Measurements from ENCODE around the gene ZNF587. TPM values are rescaled to one million over a fixed set of nuclear protein-coding genes. Genes with fewer than 3 reads are reported as not detected.

ZNF587 gene
- total and polyA plus RNA-seq, 11 donors: 8.9 to 25.4 (median 15.0) TPM

- no peak overlapping the region for H3K4me3 ChIP-seq
- H3K27me3 ChIP-seq: no peaks in the 10 kb centered on the region
- H3K4me1 ChIP-seq: peaks cover 0 to 29% (median 15%) of the 10 kb centered on the region in 12 donors
- intact Hi-C loops (cut with DNase I): no loop called here
- peaks cover 0 to 30% (median 19%) of the 10 kb centered on the region in 9 donors for H3K36me3 ChIP-seq
- WGBS, 4 donors: 73 to 85% (median 83%) methylated on average over 3 of the region's 3 CpGs
- no peak overlapping the region for H3K27ac ChIP-seq
- ATAC-seq: no peak
- TF ChIP-seq, protein P1, sequence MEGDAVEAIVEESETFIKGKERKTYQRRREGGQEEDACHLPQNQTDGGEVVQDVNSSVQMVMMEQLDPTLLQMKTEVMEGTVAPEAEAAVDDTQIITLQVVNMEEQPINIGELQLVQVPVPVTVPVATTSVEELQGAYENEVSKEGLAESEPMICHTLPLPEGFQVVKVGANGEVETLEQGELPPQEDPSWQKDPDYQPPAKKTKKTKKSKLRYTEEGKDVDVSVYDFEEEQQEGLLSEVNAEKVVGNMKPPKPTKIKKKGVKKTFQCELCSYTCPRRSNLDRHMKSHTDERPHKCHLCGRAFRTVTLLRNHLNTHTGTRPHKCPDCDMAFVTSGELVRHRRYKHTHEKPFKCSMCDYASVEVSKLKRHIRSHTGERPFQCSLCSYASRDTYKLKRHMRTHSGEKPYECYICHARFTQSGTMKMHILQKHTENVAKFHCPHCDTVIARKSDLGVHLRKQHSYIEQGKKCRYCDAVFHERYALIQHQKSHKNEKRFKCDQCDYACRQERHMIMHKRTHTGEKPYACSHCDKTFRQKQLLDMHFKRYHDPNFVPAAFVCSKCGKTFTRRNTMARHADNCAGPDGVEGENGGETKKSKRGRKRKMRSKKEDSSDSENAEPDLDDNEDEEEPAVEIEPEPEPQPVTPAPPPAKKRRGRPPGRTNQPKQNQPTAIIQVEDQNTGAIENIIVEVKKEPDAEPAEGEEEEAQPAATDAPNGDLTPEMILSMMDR (IDR thresholded peaks at IDR 0.05): no peak
- no peak for TF ChIP-seq POLR2A (IDR thresholded peaks at IDR 0.05)
- no peak for DNase-seq
- H3K9me3 ChIP-seq: peaks cover 0 to 32% (median 0%) of the 10 kb centered on the region in 12 donors
Measured at GRCh38 chr19:57914531-57914930, 64.9 kb downstream of the ZNF587 start.

Other genes with a start within 250 kb of the ZNF587 start
- 1 to 10 TPM; 2.7 to 7.5 (median 3.9) TPM for gene ZNF530, start 250.0 kb upstream of the ZNF587 start, total RNA-seq
- 1 to 10 TPM; 4.9 to 8.7 TPM for gene ZNF530, start 250.0 kb upstream of the ZNF587 start, polyA plus RNA-seq
- gene ZNF134, start 235.6 kb upstream of the ZNF587 start, total RNA-seq: 10 to 100 TPM; 12.6 to 15.8 (median 13.8) TPM
- gene ZNF134, start 235.6 kb upstream of the ZNF587 start, polyA plus RNA-seq: 10 to 100 TPM in 1 of 2 donors, 1 to 10 TPM in 1; 5.3 to 14.7 TPM
- gene ZNF211, start 216.7 kb upstream of the ZNF587 start, total RNA-seq: 10 to 100 TPM in 4 of 9 donors, 1 to 10 TPM in 5; 6.8 to 14.4 (median 9.0) TPM
- gene ZNF211, start 216.7 kb upstream of the ZNF587 start, polyA plus RNA-seq: 10 to 100 TPM in 1 of 2 donors, 1 to 10 TPM in 1; 5.6 to 11.4 TPM
- under 1 TPM in 1 of 9 donors, not detected in 8; 0.14 TPM for gene ZSCAN4, start 180.9 kb upstream of the ZNF587 start, total RNA-seq
- gene ZSCAN4, start 180.9 kb upstream of the ZNF587 start, polyA plus RNA-seq: under 1 TPM; 0.03 to 0.11 TPM
- 10 to 100 TPM in 1 of 9 donors, 1 to 10 TPM in 8; 3.0 to 11.3 (median 4.3) TPM for gene ZNF551, start 167.9 kb upstream of the ZNF587 start, total RNA-seq
- 1 to 10 TPM; 2.4 to 3.9 TPM for gene ZNF551, start 167.9 kb upstream of the ZNF587 start, polyA plus RNA-seq
- gene ZNF154, start 140.7 kb upstream of the ZNF587 start, total RNA-seq: 1 to 10 TPM; 1.4 to 5.3 (median 4.0) TPM
- 1 to 10 TPM; 1.4 to 4.3 TPM for gene ZNF154, start 140.7 kb upstream of the ZNF587 start, polyA plus RNA-seq
- gene ZNF671, start 122.2 kb upstream of the ZNF587 start, total RNA-seq: 10 to 100 TPM in 2 of 9 donors, 1 to 10 TPM in 7; 5.1 to 10.7 (median 7.6) TPM
- 1 to 10 TPM; 4.6 to 4.9 TPM for gene ZNF671, start 122.2 kb upstream of the ZNF587 start, polyA plus RNA-seq
- 10 to 100 TPM in 7 of 9 donors, 1 to 10 TPM in 2; 8.1 to 17.3 (median 12.9) TPM for gene ZNF776, start 103.0 kb upstream of the ZNF587 start, total RNA-seq
- gene ZNF776, start 103.0 kb upstream of the ZNF587 start, polyA plus RNA-seq: 1 to 10 TPM; 4.8 to 9.6 TPM
- 10 to 100 TPM in 7 of 9 donors, 1 to 10 TPM in 2; 6.7 to 13.3 (median 11.9) TPM for gene ZNF586, start 80.2 kb upstream of the ZNF587 start, total RNA-seq
- 1 to 10 TPM; 8.5 to 9.2 TPM for gene ZNF586, start 80.2 kb upstream of the ZNF587 start, polyA plus RNA-seq
- gene ZNF552, start 34.9 kb upstream of the ZNF587 start, total RNA-seq: 1 to 10 TPM; 2.6 to 5.2 (median 3.9) TPM
- gene ZNF552, start 34.9 kb upstream of the ZNF587 start, polyA plus RNA-seq: 1 to 10 TPM; 1.7 to 3.4 TPM
- gene ZNF587B, start 19.6 kb upstream of the ZNF587 start, total RNA-seq: 1 to 10 TPM; 4.6 to 9.2 (median 6.5) TPM
- gene ZNF587B, start 19.6 kb upstream of the ZNF587 start, polyA plus RNA-seq: 1 to 10 TPM; 2.9 to 5.9 TPM
- gene ZNF814, start 39.2 kb downstream of the ZNF587 start, total RNA-seq: 10 to 100 TPM in 6 of 9 donors, 1 to 10 TPM in 3; 8.7 to 16.4 (median 10.5) TPM
- gene ZNF814, start 39.2 kb downstream of the ZNF587 start, polyA plus RNA-seq: 10 to 100 TPM; 10.3 to 20.9 TPM
- gene ZNF417, start 66.7 kb downstream of the ZNF587 start, total RNA-seq: 10 to 100 TPM in 4 of 9 donors, 1 to 10 TPM in 5; 7.8 to 15.6 (median 9.1) TPM
- gene ZNF417, start 66.7 kb downstream of the ZNF587 start, polyA plus RNA-seq: 1 to 10 TPM; 3.8 to 5.0 TPM
- 10 to 100 TPM in 6 of 9 donors, 1 to 10 TPM in 3; 6.3 to 17.0 (median 11.9) TPM for gene ZNF418, start 85.5 kb downstream of the ZNF587 start, total RNA-seq
- 1 to 10 TPM; 3.5 to 8.6 TPM for gene ZNF418, start 85.5 kb downstream of the ZNF587 start, polyA plus RNA-seq
- 10 to 100 TPM in 4 of 9 donors, 1 to 10 TPM in 5; 5.1 to 13.4 (median 9.7) TPM for gene ZNF256, start 97.8 kb downstream of the ZNF587 start, total RNA-seq
- 1 to 10 TPM; 5.6 to 6.0 TPM for gene ZNF256, start 97.8 kb downstream of the ZNF587 start, polyA plus RNA-seq
- 1 to 10 TPM; 1.0 to 2.8 (median 2.3) TPM for gene C19orf18, start 124.7 kb downstream of the ZNF587 start, total RNA-seq
- 1 to 10 TPM in 1 of 2 donors, under 1 TPM in 1; 0.40 to 4.5 TPM for gene C19orf18, start 124.7 kb downstream of the ZNF587 start, polyA plus RNA-seq
- gene ZNF606, start 153.0 kb downstream of the ZNF587 start, total RNA-seq: 10 to 100 TPM in 7 of 9 donors, 1 to 10 TPM in 2; 7.8 to 14.3 (median 12.2) TPM
- gene ZNF606, start 153.0 kb downstream of the ZNF587 start, polyA plus RNA-seq: 10 to 100 TPM in 1 of 2 donors, 1 to 10 TPM in 1; 6.4 to 10.7 TPM
- not detected for gene ZSCAN1, start 184.2 kb downstream of the ZNF587 start, total RNA-seq
- gene ZSCAN1, start 184.2 kb downstream of the ZNF587 start, polyA plus RNA-seq: under 1 TPM in 1 of 2 donors, not detected in 1; 0.14 TPM
- gene ZNF135, start 209.4 kb downstream of the ZNF587 start, total RNA-seq: 1 to 10 TPM; 2.1 to 4.5 (median 3.4) TPM
- 1 to 10 TPM; 2.0 to 3.9 TPM for gene ZNF135, start 209.4 kb downstream of the ZNF587 start, polyA plus RNA-seq
- gene ZSCAN18, start 248.4 kb downstream of the ZNF587 start, total RNA-seq: 100 to 1,000 TPM in 1 of 9 donors, 10 to 100 TPM in 8; 45.1 to 114 (median 73.4) TPM
- 10 to 100 TPM; 41.9 to 71.8 TPM for gene ZSCAN18, start 248.4 kb downstream of the ZNF587 start, polyA plus RNA-seq